Adipocyte (in vitro differentiated cells): Measurements from ENCODE around the gene SLC25A12.
"Not testable (repeated sequence)": the region's sequence is repeated elsewhere in the genome, so short reads cannot be mapped to it uniquely, and the experiment has no call there.

ENCODE experiments used
- DNase-seq: peaks from one replicate; pipeline ENCODE4 v3.0.0-alpha.2; 2015; ENCODE audit warnings: low read depth
- H3K27me3 ChIP-seq: replicated peaks from 2 replicates; pipeline ENCODE4 v1.7.0; 2013; ENCODE audit warnings: mild to moderate bottlenecking, low read length, moderate library complexity; ENCODE audit not compliant: control insufficient read depth, insufficient read depth
- H3K36me3 ChIP-seq: 2 replicates; pipeline ENCODE4 v1.7.0; 2013; ENCODE audit warnings: low read length, mild to moderate bottlenecking, moderate library complexity; ENCODE audit not compliant: control insufficient read depth, insufficient read depth, severe bottlenecking
- H3K4me1 ChIP-seq: 2 replicates; pipeline ENCODE4 v1.7.0; 2013; ENCODE audit warnings: mild to moderate bottlenecking, low read length, moderate library complexity; ENCODE audit not compliant: control insufficient read depth, insufficient read depth
- H3K4me3 ChIP-seq: 2 replicates; pipeline ENCODE4 v1.7.0; 2013; ENCODE audit warnings: mild to moderate bottlenecking, low read length, moderate library complexity
- H3K9ac ChIP-seq: 2 replicates; pipeline ENCODE4 v1.7.0; 2013; ENCODE audit warnings: mild to moderate bottlenecking, low read length, moderate library complexity
- H3K9me3 ChIP-seq: 2 replicates; pipeline ENCODE4 v1.7.0; 2013; ENCODE audit warnings: mild to moderate bottlenecking, low read length, moderate library complexity; ENCODE audit not compliant: control insufficient read depth

SLC25A12 gene

GRCh38 chr2:171788316-171788993 is 105.6 kb downstream of the SLC25A12 start:
- Histone ChIP-seq H3K9ac (no peak overlapping the region), H3K36me3 (peaks cover 58% of the 10 kb centered on the region), H3K4me3 (no peak overlapping the region), H3K4me1 (no peaks in the 10 kb centered on the region), H3K9me3 (no peaks in the 10 kb centered on the region), H3K27me3 (no peaks in the 10 kb centered on the region)
- no peak for DNase-seq

DNA sequence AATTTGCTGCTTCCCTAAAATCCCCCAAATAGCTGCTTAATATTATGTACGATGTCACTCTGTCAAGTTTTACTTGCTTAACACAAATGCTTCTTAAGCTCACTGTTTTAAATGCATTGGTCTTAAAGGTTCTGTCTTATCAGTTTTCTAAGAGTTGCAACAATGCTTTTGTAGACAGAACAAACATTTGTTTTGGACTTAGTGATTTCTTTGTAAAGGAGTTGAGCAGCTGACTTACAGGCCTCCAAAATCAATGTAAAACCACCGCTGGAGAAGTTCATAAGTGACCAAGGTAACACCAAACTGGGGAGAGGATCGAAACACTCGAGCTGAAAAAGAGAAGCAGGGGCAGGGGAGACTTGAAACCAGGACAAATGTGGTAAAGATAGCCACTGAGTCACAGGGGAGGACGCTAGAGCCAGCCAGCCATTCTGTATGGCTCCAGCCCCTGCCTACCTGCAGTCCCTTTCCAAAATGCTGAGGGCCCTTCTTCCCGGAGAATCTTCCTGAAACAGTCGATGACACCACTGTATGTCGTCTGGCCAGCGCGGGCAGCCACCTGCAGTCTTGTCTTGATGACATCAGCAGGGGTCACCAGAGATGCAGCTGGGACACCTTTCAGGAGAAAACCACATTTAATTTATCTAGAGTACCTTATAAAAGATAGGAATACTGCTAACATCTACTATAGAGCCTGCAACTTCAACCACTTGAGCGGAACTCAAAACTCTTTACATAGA is 106.5 kb downstream of the SLC25A12 start:
- Histone ChIP-seq H3K36me3 (peaks cover 60% of the 10 kb centered on the region), H3K4me3 (no peak overlapping the region), H3K9ac (no peak overlapping the region), H3K27me3 (no peaks in the 10 kb centered on the region), H3K4me1 (no peaks in the 10 kb centered on the region), H3K9me3 (no peaks in the 10 kb centered on the region)
- no peak for DNase-seq

GRCh38 chr2:171785450-171785849 is 108.6 kb downstream of the SLC25A12 start:
- Histone ChIP-seq H3K4me1 (no peaks in the 10 kb centered on the region), H3K4me3 (no peak overlapping the region), H3K9me3 (no peaks in the 10 kb centered on the region), H3K36me3 (peaks cover 59% of the 10 kb centered on the region), H3K9ac (no peak overlapping the region), H3K27me3 (no peaks in the 10 kb centered on the region)
- DNase-seq, result no peak

- peaks cover 7% of the 10 kb centered on the region for H3K9me3 ChIP-seq
- H3K27me3 ChIP-seq, result no peaks in the 10 kb centered on the region
- H3K9ac ChIP-seq, result no peak overlapping the region
- no peak for DNase-seq
- peaks cover 15% of the 10 kb centered on the region for H3K36me3 ChIP-seq
- no peaks in the 10 kb centered on the region for H3K4me1 ChIP-seq
- no peak overlapping the region for H3K4me3 ChIP-seq
These were observed 115.5 kb downstream of the SLC25A12 start for GRCh38 chr2:171778515-171778914.

GRCh38 chr2:171774581-171774980 is 119.5 kb downstream of the SLC25A12 start:
- not testable (repeated sequence) for H3K4me1 ChIP-seq, H3K9me3 ChIP-seq, DNase-seq, H3K27me3 ChIP-seq, H3K9ac ChIP-seq, H3K36me3 ChIP-seq, H3K4me3 ChIP-seq

DNA sequence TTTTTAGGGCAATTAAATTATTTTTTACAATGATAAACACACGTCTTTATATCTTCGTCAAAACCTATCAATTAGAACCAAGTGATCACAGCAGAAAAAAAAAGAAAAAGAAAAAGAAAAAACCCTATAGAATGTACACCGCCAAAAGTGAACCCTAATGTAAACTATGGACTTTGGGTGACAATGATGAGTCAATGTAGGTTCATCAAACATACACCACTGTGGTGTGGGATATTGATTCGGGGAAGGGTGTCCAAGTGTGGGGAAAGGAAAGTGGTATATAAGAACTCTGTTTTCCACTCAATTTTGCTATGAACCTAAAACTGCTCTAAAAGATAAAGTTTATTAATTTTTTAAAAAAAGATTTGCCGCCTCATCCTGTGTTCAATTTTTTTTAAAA is 121.7 kb downstream of the SLC25A12 start:
- H3K4me3 ChIP-seq, result no peak overlapping the region
- H3K4me1 ChIP-seq, result no peaks in the 10 kb centered on the region
- no peak for DNase-seq
- H3K36me3 ChIP-seq, result no peaks in the 10 kb centered on the region
- no peaks in the 10 kb centered on the region for H3K9me3 ChIP-seq
- no peak overlapping the region for H3K9ac ChIP-seq
- no peaks in the 10 kb centered on the region for H3K27me3 ChIP-seq

- Histone ChIP-seq H3K4me3 (no peak overlapping the region), H3K27me3 (no peaks in the 10 kb centered on the region), H3K9me3 (no peaks in the 10 kb centered on the region), H3K4me1 (no peaks in the 10 kb centered on the region), H3K36me3 (no peaks in the 10 kb centered on the region), H3K9ac (no peak overlapping the region)
- DNase-seq, result no peak
These were observed 122.6 kb downstream of the SLC25A12 start for GRCh38 chr2:171771463-171771862.

GRCh38 chr2:171763602-171764001 is 130.4 kb downstream of the SLC25A12 start:
- no peak for DNase-seq
- Histone ChIP-seq H3K27me3 (no peaks in the 10 kb centered on the region), H3K9me3 (no peaks in the 10 kb centered on the region), H3K4me3 (no peak overlapping the region), H3K36me3 (peaks cover 28% of the 10 kb centered on the region), H3K9ac (no peak overlapping the region), H3K4me1 (peaks cover 2% of the 10 kb centered on the region)

DNA sequence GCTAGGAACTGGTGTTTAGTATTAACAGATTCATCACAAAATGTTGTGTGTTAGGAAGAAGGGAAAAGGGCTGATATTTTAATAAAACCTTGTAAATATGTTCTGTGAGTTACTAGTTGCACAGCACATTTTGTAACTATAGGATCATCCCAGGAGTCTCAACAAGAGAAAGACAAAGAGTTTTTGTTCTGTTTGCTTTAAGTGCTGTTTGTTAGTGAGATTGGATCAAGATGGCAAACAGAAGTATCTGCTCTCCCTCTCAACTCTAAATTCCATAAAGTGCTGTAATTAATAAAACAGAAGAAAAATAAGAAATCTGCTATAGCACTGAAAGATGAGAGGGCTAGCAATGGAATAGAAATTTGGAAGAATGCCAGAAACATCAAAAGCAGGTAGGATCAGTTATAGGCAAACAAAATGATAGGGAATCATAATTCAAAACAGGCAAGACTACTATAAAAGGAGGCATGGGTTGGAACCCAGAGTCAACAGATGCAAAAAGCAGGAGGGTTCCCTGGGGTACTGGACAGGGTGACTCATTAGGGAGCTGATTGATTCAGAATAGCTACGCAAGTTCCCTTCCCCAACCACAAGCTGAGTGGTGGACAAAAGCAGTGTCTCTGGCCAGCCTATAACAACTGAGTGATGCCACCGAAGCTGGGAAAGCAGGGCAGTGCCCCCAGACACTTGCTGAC is 131.0 kb downstream of the SLC25A12 start:
- no peaks in the 10 kb centered on the region for H3K27me3 ChIP-seq
- H3K4me3 ChIP-seq, result no peak overlapping the region
- DNase-seq, result no peak

DNA sequence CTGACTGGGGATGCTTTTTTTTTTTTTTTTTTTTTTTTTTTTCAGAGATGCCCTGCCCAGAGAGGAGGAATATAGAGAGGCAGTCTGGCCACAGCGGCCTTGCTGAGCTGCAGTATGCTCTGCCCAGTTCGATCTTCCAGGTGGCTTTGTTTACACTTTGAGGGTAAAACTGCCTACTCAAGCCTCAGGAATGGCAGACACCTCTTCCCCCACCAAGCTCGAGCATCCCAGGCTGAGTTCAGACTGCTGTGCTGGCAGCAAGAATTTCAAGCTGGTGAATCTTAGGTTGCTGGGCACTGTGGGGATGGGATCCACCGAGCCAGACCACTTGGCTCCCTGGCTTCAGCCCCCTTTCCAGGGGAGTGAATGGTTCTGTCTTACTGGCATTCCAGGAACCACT is 132.9 kb downstream of the SLC25A12 start:
- H3K27me3 ChIP-seq, DNase-seq, H3K9ac ChIP-seq, H3K4me3 ChIP-seq, H3K4me1 ChIP-seq, H3K9me3 ChIP-seq: not testable (repeated sequence)
- H3K36me3 ChIP-seq, result peaks cover 28% of the 10 kb centered on the region

More for the DNA sequence above, 131.0 kb downstream of the SLC25A12 start:
- H3K4me1 ChIP-seq, result peaks cover 2% of the 10 kb centered on the region
- no peak overlapping the region for H3K9ac ChIP-seq
- no peaks in the 10 kb centered on the region for H3K9me3 ChIP-seq
- peaks cover 28% of the 10 kb centered on the region for H3K36me3 ChIP-seq

DNA sequence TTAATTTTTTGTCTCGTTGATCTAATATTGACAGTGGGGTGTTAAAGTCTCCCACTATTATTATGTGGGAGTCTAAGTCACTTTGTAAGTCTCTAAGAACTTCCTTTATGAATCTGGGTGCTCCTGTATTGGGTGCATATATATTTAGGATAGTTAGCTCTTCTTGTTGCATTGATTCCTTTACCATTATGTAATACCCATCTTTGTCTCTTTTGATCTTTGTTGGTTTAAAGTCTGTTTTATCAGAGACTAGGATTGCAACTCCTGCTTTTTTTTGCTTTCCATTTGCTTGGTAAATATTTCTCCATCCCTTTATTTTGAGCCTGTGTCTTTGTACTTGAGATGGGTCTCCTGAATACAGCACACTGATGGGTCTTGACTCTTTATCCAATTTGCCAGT is 135.3 kb downstream of the SLC25A12 start:
- not testable (repeated sequence) for H3K27me3 ChIP-seq, H3K9me3 ChIP-seq, H3K9ac ChIP-seq, H3K4me1 ChIP-seq, DNase-seq, H3K4me3 ChIP-seq
- peaks cover 32% of the 10 kb centered on the region for H3K36me3 ChIP-seq
